ENCODE results near the gene ACAA1. TPM values are rescaled to one million over a fixed set of nuclear protein-coding genes. Genes with fewer than 3 reads are reported as not detected.

The ACAA1 gene
- polyA plus RNA-seq, 1 experiment: 47.6 TPM

DNA sequence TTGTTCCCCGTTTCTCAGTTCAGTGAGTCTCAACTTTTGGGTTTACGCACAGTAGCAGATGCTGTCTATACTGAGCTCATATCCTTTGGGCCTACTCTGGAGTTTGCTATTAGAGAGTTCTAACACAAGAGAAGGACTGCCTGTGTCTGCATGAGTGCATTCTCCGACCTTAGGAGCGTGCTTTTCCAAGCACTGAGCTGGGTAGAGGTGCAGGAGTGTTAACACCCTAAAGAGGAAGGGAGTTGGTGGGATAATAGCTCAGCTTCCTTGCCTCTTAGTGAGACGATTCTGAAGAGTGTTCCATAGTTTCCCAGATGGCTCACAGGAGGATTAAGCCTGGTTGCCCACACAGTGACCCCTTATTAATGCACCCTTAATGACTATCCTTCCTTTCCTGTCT, 21.5 kb upstream of the ACAA1 start:
- ChIA-PET POLR2A (no interaction called here), CTCF (no interaction called here)
- no peak for DNase-seq (ENCODE audit: low read depth, low spot score)
- H3K4me3 ChIP-seq (ENCODE audit: low read depth, low read length): no peak overlapping the region
- TF ChIP-seq, protein P1, sequence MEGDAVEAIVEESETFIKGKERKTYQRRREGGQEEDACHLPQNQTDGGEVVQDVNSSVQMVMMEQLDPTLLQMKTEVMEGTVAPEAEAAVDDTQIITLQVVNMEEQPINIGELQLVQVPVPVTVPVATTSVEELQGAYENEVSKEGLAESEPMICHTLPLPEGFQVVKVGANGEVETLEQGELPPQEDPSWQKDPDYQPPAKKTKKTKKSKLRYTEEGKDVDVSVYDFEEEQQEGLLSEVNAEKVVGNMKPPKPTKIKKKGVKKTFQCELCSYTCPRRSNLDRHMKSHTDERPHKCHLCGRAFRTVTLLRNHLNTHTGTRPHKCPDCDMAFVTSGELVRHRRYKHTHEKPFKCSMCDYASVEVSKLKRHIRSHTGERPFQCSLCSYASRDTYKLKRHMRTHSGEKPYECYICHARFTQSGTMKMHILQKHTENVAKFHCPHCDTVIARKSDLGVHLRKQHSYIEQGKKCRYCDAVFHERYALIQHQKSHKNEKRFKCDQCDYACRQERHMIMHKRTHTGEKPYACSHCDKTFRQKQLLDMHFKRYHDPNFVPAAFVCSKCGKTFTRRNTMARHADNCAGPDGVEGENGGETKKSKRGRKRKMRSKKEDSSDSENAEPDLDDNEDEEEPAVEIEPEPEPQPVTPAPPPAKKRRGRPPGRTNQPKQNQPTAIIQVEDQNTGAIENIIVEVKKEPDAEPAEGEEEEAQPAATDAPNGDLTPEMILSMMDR (IDR thresholded peaks at IDR 0.05; ENCODE audit: low read depth, low read length): no peak
- H3K27me3 ChIP-seq (ENCODE audit: control insufficient read depth, insufficient read depth, low read length): no peaks in the 10 kb centered on the region
- no peak overlapping the region for H3K27ac ChIP-seq (ENCODE audit: low read depth, low read length)
- no peaks in the 10 kb centered on the region for H3K9me3 ChIP-seq (ENCODE audit: control insufficient read depth, insufficient read depth, low read length)

DNA sequence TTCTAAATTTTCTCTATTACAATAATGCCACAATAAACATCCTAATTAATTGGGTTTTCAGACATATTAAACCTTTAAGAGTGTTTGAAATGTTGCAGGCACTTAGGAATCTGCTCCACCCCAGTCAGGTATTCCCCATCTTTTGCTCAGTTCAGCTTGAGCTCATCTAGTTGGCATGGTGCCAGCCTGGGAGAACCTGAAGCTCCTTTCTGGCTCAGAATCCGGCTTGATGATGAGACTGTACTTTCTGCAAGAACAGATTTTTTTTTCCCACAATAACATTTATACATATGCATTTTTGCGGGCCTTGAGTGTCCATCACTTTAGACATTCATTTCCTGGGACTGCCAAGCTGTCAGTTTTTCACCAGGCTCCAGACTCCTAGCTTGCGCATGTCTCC, 20.7 kb upstream of the ACAA1 start:
- no peak for DNase-seq (ENCODE audit: low read depth, low spot score)
- ChIA-PET POLR2A (no interaction called here), CTCF (no interaction called here)
- no peak overlapping the region for H3K4me3 ChIP-seq (ENCODE audit: low read depth, low read length)
- no peaks in the 10 kb centered on the region for H3K27me3 ChIP-seq (ENCODE audit: control insufficient read depth, insufficient read depth, low read length)
- no peaks in the 10 kb centered on the region for H3K9me3 ChIP-seq (ENCODE audit: control insufficient read depth, insufficient read depth, low read length)
- no peak overlapping the region for H3K27ac ChIP-seq (ENCODE audit: low read depth, low read length)
- TF ChIP-seq, protein P1 (IDR thresholded peaks at IDR 0.05; ENCODE audit: low read depth, low read length): no peak

DNA sequence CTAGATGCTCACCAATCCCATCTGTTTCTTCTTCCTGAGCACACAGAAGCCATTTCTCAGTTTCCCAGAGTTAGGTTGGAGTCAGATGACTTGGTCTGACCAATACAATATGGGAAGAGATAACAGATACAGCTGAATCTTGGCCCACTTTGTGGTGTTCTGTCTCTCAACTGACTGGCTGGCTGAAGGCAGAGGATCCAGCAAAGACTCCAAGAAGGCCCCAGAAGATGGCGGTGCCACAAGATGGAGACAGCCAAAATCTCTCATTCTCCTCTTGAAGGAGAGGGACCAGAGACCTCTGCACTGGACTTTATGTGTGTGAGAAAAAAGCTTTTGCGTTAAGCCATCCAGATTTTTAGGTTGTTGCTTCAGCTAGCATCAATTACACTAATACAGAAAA, 20.2 kb upstream of the ACAA1 start:
- TF ChIP-seq, protein P1 (IDR thresholded peaks at IDR 0.05; ENCODE audit: low read depth, low read length): no peak
- Histone ChIP-seq H3K27me3 (ENCODE audit: control insufficient read depth, insufficient read depth, low read length) (no peaks in the 10 kb centered on the region), H3K9me3 (ENCODE audit: control insufficient read depth, insufficient read depth, low read length) (no peaks in the 10 kb centered on the region), H3K27ac (ENCODE audit: low read depth, low read length) (no peak overlapping the region), H3K4me3 (ENCODE audit: low read depth, low read length) (no peak overlapping the region)
- ChIA-PET CTCF (no interaction called here), POLR2A (no interaction called here)
- DNase-seq (ENCODE audit: low read depth, low spot score): no peak

DNA sequence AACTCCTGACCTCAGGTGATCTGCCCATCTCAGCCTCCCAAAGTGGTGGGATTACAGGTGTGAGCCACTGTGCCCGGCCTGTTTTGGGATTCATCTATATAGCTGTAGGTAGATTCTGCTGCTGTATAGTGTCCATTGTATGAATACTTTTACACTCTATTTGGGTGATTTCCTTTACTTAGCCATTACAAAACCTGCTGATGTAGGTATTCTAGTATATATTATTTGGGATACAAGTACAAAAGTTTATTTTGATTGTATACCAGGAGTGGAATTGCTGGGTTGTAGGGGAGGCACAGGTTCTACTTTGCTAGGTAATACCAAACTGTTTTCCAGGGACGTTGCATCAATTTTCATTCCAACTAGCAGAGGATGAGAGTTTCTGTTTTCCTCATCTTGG, 18.9 kb upstream of the ACAA1 start:
- H3K27ac ChIP-seq (ENCODE audit: low read depth, low read length): no peak overlapping the region
- no peaks in the 10 kb centered on the region for H3K27me3 ChIP-seq (ENCODE audit: control insufficient read depth, insufficient read depth, low read length)
- TF ChIP-seq, protein P1 (IDR thresholded peaks at IDR 0.05; ENCODE audit: low read depth, low read length): no peak
- CTCF ChIA-PET: interaction anchor here (1.4 kb wide), 1 partner anchor 92 kb away, joined by 3 read pairs; no protein-coding TSS in a partner anchor
- no peaks in the 10 kb centered on the region for H3K9me3 ChIP-seq (ENCODE audit: control insufficient read depth, insufficient read depth, low read length)
- no peak for DNase-seq (ENCODE audit: low read depth, low spot score)
- H3K4me3 ChIP-seq (ENCODE audit: low read depth, low read length): no peak overlapping the region
- POLR2A ChIA-PET: interaction anchor here (1.8 kb wide), 1 partner anchor 9 kb away, joined by 5 read pairs; the partner anchor contains the start of gene OXSR1

DNA sequence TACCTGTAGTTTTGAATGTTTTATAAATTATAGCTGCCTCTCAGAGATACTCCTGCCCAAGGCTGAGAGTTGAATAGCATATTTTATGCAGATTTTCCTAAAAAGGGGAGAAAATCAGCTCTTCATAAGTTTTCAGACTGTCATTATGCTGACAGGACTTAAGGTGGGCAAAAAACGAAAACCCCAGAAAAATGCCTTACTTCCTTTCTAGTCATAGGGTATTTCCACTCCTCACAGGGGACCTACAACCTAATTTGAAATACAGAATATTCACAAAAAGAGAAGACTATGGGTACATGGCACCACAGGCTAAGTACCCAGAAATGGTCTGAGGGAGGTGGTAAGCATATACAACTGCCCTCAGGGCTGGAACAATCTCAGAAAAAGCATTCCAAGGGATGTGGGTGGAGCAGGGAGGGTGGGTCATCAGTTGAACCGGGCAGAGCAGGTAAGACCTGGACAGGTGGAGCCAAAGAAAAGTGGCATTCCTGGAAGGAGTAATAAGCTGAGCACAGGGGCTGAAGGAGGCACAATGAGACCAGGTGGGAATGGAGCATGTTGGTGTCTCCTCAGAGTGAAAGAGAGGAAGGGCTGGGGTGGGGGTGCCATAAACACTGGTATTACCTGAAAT, 17.8 kb upstream of the ACAA1 start:
- Histone ChIP-seq H3K9me3 (ENCODE audit: control insufficient read depth, insufficient read depth, low read length) (no peaks in the 10 kb centered on the region), H3K4me3 (ENCODE audit: low read depth, low read length) (no peak overlapping the region), H3K27me3 (ENCODE audit: control insufficient read depth, insufficient read depth, low read length) (no peaks in the 10 kb centered on the region), H3K27ac (ENCODE audit: low read depth, low read length) (no peak overlapping the region)
- ChIA-PET POLR2A (interaction anchor here (1.8 kb wide), 1 partner anchor 10 kb away, joined by 5 read pairs; the partner anchor contains the start of gene OXSR1), CTCF (interaction anchor here (0.6 to 1.4 kb wide), 2 partner anchors 93 to 348 kb away, joined by 3 read pairs; no protein-coding TSS in a partner anchor)
- no peak for DNase-seq (ENCODE audit: low read depth, low spot score)
- TF ChIP-seq, protein P1 (IDR thresholded peaks at IDR 0.05; ENCODE audit: low read depth, low read length): no peak

All from AG04450 (cell line).